NCI-H524 treated with DMSO at 0.1 percent for 48 hours (cell line): ENCODE measurements around the gene POU5F2.

Experiments used
- DNase-seq: peaks from one replicate; lab custom pipeline; 2025; lab: John Stamatoyannopoulos, UW

The POU5F2 gene, protein sequence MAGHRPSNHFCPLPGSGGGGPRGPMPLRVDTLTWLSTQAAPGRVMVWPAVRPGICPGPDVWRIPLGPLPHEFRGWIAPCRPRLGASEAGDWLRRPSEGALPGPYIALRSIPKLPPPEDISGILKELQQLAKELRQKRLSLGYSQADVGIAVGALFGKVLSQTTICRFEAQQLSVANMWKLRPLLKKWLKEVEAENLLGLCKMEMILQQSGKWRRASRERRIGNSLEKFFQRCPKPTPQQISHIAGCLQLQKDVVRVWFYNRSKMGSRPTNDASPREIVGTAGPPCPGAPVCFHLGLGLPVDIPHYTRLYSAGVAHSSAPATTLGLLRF

DNA sequence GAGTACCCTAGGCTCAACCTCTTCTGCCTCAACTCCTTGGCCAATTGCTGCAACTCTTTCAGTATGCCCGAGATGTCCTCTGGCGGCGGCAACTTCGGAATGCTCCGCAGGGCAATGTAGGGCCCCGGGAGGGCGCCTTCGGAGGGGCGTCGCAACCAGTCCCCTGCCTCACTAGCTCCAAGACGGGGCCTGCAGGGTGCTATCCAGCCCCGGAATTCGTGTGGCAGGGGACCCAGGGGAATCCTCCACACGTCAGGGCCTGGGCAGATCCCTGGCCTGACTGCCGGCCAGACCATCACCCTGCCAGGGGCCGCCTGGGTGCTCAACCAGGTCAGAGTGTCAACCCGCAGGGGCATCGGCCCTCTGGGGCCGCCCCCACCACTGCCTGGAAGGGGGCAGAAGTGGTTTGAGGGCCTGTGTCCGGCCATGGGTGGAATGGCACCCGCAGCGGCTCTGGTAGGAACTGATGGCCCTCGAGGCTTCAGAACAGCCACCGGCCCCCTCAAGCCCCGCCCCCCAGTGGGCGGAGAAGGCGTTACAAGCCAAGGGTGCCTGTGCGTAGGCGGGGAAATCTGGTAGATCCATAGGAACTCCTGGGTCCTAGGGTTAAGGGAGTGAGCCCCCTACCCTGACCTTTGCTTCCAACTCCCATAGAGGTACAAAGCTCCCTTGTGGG, at the start of gene POU5F2:
POU5F2 (minus strand) TSS at position 465 of the 676 bp plus-strand sequence; CDS start at position 428, 37 bp downstream.
- DNase-seq = no peak

DNA sequence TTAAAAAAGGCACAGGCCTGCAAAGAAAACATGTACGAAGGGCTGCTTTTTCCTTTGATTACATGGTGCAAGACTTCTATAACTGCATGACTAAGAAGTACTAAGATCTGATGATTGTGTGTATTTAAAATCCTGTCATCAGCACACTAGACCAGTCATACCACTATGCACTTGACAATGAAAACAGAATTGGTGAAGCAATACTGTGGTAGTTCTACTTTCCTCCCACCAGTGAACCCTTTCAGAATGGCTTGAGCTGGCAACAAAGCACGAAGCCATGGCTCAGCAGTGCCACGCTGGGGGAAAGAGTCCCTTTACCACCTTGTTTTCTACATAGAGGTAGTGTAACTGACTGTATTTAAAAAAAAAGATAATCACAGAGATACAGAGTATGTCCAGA, 49.0 kb upstream of the POU5F2 start:
- DNase-seq = no peak

DNA sequence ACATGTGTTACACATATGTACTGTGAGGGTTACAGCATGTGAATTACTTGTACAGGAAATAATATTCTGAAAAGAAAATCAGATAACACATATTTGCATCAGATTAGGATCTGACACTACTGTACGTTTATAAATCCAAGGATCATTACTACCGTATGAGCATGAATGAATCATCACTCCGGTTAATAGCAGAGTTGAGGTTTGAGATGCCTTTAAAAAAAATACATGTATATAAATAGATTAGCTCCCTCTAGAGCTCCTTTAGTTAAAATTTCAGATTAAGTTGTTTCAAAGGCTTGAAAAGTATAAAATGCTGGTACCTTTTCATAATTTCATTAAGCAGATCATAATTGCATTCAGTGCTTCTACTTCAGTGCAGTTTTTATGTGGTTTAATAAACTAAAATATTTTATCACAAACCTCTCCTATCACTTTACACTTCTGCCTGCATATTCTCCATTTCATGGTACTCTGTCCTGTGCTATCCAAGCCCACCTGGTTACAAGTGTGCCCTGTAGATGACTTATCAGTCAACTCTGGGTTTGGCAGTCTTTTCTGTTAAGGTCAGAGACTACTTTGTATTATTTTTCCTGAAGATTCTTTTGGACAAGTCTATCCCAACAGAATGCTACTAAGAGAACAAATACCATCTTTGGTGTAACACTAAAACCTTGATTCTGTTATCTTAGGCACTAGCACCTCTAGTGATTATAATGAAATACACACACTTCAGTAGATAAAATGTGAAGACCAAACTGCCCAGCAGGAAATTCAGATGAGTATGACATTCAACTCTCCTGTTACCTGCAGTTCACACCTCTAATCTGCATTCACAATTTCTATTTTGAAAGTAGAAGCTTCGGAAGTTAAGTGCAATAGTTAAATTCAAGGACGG, 48.0 kb upstream of the POU5F2 start:
- no peak for DNase-seq

DNA sequence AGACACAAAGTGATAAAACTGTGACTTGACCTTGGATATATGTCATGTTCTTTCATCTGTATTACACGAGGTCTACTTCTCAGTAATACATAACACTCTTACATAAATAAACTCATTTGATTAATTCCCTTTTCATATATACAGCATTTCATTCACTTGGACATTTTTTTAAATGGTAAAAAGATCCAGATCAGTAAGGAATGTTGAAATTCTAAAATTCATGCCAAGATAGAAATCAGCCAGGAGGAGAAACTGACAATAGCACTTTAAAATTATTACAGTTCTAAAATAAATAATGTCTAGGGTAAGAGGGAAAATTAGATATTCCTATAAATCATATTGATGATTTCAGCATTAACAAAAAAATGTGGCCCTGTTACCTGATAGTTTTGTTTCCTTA, 46.2 kb upstream of the POU5F2 start:
- DNase-seq = no peak

DNA sequence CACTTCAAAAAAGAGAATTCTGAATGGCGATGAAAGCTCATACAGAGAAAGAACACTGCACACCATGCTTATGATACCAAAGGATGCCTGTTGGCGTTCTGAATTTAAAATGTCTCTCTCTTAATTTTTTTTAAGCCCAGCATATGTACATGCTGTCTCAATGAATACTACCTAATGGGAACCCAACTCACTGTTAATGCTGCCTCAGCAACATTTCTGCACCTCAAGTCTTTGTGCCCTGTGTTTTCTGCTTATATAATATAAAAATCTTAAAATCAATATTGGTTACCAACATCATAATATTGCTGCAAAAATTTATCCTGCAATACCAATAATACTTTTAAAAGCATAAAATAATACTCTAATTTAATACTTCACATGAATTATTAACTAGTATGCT, 44.1 kb upstream of the POU5F2 start:
- no peak for DNase-seq

DNA sequence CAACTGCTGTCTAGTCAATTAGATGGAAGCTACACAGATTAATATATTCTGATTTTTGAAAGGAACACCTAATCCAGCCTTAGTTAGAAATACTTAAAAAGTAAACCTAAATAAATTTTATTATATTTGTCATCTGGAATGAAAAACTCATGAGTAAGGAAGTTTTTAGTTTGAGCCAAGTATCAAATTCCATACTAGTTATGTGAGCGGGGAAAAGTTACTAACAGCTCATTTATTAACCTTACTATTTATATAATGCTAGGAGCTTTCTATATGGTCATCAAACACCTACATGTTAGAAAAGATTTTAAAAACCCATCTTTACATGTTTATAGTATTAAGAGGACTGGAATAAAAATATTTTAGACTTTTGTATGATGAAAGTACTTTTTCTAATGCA, 41.6 kb upstream of the POU5F2 start:
- no peak for DNase-seq

DNA sequence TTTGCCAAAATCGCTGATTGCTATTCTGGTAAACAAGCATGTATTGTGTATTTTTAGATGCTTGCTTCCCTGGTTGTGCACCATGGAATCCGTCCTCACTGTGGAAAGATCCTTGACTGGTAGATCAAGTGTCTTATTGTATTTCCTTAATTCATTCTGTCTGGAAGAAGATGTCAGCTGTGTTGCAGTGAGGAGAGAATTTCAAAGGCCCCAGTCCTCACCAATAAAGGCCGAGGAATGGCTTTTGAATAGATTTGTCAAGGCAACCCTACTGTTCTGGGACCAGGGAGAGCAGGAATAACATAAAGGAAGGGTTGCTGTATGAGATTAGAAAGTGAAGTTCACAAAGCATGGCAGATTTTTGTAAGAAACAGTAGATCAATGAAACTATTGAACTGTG, 36.2 kb upstream of the POU5F2 start:
- DNase-seq = no peak

DNA sequence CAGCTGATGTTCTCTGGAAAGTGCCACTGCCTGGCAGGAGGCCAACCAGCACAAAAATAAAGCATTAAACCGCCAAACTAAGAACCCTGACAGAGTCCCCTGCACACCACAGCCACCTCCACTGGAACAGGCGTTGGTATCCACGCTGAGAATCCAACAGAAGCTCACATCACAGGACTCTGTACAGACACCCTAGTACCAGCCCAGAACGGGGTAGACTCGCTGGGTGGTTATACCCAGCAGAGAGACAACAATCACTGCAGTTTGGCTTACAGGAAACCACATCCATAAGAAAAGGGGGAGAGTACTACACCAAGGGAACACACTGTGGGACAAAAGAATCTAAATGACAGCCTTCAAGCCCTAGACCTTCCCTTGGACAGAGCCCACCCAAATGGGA, 15.0 kb upstream of the POU5F2 start:
- no peak for DNase-seq

DNA sequence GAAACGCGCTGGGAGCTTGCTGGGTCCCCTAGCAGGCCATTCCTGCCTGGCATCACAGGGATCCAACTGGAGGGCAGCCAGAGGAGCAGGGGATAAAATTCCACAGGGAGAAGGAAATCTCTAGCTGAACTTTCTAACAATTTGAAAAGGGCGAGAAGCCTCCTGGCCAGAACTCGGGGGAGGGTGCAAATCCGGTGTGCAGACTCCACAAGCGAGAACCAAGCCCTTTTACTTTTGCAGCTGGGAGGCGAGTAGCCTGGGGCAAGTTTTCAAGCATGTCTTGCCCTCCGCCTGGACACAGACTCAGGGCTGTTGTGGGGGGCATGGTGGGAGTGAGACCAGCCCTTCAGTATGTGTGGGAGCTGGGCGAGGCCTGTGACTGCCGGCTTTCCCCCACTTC, 14.3 kb upstream of the POU5F2 start:
- DNase-seq = no peak

DNA sequence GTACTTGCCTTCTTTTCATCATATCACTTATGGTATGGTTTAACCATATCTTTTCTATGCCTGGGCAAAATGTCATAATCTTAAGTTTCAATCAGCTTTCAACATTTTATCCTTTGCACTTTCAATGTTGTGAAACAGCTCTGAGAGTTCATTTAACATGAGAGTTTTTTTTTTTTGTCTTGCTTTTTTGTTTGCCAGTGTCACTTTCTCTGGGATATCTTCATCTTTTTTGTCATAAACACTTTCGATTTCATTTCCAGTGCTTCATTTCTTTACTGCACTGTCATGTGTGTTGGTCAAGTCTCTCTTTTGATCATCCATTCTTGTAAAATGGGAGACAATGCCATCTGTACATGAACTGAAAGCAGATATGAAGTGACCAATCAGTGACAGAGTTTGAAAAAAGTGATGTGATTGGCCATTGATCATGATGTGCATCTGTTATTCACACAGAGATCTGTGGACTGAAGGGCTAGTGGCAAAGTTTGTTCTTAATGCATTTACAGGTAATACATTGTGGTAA, 7.5 kb upstream of the POU5F2 start:
- no peak for DNase-seq

DNA sequence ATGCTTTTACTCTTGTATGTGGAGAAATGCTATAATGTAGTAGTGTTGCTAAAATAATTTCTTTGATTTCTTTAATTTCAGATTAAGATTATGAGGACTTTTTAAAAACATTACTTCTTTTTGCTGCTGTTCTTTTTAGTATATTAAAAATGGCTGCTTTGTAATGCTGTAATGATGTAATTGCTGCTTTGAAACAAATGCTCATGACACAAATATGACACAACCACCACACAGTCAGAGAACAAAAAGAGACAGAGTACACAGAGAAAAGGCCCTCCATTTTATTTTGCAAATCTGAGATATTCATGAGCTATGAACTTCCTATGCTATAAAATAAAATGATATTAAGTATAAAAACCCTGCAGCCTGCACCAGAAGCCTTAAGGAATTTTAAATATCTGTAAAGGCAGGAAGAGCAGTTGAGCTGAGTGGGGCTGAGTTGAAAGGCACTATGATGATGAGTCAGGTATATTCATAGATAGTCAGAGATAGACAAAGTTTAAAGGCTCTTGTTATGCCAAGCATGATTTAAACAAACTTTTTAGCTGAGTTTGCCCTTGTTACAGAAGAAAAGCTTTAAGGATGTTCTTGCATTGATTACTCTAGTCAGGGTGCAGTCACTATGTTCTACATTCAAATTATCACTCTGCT, 5.1 kb upstream of the POU5F2 start:
- no peak for DNase-seq

DNA sequence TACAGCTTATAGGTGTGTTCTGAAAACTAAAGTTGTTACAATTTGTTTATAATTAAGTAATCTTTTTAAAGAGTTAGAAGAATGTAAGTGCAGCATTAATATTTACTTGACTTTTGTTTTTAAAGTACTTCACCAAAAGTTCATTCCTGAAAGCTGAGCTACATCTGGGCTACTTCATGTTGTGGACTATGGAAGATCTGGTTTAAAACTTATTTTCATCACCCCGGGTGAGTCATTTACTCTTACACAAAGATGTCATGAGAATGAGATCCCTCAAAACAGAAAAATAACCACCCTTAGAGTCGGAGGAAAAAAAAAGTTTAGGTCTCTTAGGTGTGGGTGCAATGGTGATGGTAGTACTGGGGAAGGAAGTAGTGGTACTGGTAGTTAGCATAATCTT, 5.1 kb downstream of the POU5F2 start:
- no peak for DNase-seq

DNA sequence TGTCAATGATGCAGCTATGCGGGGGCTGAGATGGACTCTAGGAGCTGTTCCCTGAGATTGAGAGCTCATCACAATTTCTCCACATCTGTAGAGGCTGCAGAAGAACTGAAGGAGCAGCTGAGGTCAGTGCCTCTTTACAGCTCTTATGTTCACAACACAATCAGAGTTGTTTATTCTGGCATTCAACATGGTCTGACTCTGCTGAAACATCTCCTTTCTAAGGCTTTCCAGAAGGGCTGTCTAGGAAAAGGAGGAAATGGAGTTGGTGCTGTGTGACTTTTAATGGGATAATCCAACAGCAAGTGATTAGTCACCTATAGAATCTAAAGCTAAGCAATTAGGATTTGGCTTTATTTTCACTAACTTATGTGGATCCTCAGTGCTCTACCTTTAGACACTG, 6.0 kb downstream of the POU5F2 start:
- DNase-seq = no peak

DNA sequence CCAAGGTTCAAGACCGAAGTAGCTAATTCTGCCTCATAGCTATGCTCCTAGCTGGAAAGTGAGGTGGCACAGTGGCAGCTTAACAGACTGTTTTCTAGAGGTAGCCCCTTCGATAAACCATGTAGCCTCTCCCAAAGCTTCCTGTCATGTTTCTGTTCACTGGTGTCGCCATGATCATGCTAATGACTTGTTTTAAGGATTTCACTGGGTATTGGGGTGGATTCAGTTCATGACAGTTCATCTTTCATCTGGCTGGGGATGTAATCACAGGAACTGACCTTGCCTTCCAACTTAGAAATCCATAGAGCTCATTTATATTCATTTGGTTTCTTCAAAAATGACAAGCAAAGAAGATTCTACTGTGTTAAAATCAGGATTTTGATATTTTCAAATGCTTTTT, 9.4 kb downstream of the POU5F2 start:
- DNase-seq = no peak

DNA sequence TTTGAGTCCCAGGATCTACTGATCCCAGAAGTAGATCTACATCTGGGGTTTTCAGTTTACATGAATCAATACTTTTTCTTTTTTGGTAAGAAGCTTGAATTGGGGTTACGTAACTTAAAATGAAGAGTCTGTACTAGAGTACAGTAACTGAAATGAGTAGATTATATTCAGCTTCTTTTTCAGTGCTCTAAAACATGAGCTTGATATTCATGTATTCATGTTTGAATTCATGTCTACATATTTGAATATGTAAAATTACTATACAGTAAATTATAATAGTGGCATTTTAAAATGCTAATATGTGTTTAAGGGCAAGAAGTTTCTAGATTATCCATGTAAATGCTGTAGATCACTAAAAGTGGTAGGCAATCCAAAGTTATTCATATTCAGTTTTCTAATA, 14.8 kb downstream of the POU5F2 start:
- DNase-seq = no peak

DNA sequence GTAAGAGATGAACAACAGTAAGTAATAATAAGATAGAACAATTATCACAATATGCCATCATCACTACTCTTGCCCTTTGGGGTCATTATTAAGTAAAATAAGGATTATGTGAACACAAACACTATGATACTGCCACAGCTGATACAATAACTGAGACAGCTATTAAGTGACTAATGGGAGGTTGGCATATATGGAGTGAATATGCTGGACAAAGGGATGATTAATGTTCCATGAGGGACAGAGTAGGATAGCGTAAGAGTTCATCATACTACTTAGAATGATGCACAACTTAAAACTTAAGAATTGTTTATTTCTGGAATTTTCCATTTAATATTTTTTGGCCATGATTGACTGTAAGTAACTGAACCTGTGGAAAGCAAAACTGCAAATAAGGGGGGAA, 16.6 kb downstream of the POU5F2 start:
- DNase-seq = no peak

DNA sequence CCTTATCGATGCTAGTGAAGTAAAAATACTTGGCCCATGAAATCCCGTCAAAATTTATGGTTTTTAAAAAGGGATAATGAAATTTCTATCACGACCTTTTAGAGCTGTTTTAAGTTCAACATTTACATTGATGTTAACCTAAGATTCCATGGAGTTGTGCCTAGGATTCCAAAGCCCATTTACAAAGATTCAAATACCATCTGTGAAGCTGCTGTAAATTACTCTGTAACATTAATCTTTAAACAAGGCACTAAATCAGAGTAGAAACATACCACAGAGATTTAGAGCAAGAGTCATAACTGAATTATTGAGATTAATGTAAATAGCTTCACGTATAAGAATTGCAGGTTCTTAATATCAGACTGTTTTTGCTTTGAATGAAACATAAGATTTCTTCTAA, 17.7 kb downstream of the POU5F2 start:
- no peak for DNase-seq

DNA sequence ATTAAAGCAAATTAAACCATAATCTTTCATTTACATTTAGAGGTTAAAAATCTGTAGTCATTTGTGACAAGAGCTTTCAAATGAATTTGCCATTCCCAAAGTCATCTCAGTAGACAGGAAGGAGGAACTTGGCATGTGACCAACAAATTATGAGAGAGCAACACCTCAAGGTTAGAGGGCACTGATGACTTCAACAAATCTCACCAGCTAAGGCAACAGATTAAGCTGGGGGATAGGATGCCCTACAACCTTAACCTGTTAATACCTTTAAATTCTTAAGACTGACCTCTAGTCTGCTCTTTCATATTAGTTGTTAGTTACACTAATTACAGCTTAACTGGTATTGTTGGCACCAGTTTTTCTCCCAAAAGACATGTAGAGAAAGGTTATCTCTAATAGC, 18.4 kb downstream of the POU5F2 start:
- DNase-seq = no peak

DNA sequence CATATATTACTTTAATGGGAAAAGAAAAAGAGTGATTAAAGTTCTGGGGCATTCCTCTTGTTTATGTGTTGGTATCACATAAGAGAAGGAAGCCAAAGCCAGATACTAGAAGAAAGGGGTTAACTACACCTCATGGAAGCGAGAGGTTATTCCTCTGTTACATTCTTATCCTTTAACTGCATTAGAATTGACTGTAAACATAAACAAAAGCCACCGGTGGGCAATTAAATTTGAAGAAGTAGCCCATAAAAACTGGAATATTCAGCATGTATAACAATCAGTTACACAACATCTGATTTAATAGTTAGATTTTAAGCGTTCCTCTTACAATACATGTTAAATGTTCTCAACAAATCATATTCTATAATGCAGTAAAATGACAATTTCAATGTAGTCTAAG, 18.8 kb downstream of the POU5F2 start:
- DNase-seq = no peak

DNA sequence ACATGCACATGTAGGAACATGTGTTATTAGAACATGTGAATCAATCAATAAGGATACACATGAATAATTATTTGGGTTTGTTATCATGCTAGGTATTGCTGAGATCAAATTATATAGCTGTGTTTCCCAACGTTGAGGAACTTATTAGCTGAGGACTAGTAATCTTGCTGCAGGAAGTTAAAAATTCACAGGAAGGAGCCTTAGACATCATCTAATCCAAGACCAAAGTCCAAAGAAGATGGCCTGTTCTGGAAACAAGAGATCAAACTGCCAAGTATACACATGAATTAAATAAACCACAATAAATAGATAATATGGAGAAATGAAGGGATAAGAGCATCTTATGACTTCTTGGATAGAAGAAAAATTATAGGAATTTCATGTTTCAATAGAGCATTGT, 19.9 kb downstream of the POU5F2 start:
- DNase-seq = no peak

DNA sequence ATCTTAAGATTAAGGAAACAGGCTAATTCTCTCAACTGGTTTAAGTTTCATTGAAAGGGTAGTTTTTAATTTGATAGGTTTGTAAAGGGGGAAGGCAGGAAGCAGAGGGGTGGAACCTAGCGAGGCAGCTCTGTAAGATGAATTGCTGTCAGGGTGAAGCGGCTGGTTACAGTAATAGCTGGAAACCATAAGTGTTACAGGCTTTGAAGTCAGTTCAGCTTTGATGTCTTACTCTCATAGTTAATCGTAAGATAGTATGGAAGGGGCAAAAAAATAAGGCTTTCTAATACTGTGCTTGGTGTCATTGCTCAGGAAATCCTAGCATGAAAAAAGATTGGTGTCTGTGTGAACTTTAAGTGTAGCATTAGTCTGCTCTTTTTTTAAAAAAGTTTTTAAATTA, 20.3 kb downstream of the POU5F2 start:
- DNase-seq = no peak

DNA sequence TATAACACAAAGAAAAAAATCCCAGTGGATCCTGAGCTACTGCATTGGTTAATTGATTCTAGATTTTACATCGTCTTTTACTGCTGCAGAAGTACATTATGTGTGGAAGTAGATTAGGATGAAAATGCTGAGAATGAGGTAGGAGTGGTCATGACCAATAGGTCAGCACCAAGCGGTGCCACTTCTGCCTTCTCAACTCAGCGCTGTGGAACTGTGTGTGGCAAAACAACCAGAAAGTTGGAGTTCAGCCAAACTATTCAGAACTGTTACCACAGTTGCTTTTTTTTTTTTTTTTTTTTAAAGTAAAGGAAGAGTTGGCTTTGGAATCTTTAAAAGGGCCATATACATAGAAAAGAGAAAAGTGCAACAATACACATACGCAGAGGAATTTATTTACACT, 24.2 kb downstream of the POU5F2 start:
- no peak for DNase-seq
